HG02884 (cell line): ENCODE results near the gene EEFSEC.

ENCODE experiments used
- ATAC-seq: cut with Tn5 transposase; IDR thresholded peaks from one replicate; pipeline ENCODE4 v1.9.1; 2021; ENCODE audit warnings: mild to moderate bottlenecking, moderate library complexity; ENCODE audit not compliant: unreplicated experiment

Gene EEFSEC

GRCh38 chr3:128313071-128313725 is 159.9 kb downstream of the EEFSEC start:
- ATAC-seq = no peak

GRCh38 chr3:128313935-128314334 is 160.7 kb downstream of the EEFSEC start:
- ATAC-seq = no peak

GRCh38 chr3:128315313-128315712 is 162.0 kb downstream of the EEFSEC start:
- no peak for ATAC-seq

GRCh38 chr3:128316481-128316891 is 163.2 kb downstream of the EEFSEC start:
- ATAC-seq = no peak

GRCh38 chr3:128317101-128317697 is 163.9 kb downstream of the EEFSEC start:
- ATAC-seq = no peak

GRCh38 chr3:128317698-128318231 is 164.5 kb downstream of the EEFSEC start:
- no peak for ATAC-seq

GRCh38 chr3:128318275-128318941 is 165.1 kb downstream of the EEFSEC start:
- no peak for ATAC-seq

GRCh38 chr3:128319107-128319506 is 165.8 kb downstream of the EEFSEC start:
- no peak for ATAC-seq

GRCh38 chr3:128319741-128320141 is 166.5 kb downstream of the EEFSEC start:
- ATAC-seq = no peak

GRCh38 chr3:128320551-128321340 is 167.5 kb downstream of the EEFSEC start:
- no peak for ATAC-seq

- no peak for ATAC-seq
Observed at GRCh38 chr3:128321418-128321817, 168.1 kb downstream of the EEFSEC start.

- ATAC-seq = no peak
Observed at GRCh38 chr3:128322030-128323022, 169.0 kb downstream of the EEFSEC start.

GRCh38 chr3:128323206-128324081 is 170.2 kb downstream of the EEFSEC start:
- ATAC-seq = no peak

- ATAC-seq = no peak
Observed at GRCh38 chr3:128324911-128325592, 171.8 kb downstream of the EEFSEC start.

- no peak for ATAC-seq
Observed at GRCh38 chr3:128326051-128326823, 173.0 kb downstream of the EEFSEC start.

GRCh38 chr3:128327606-128328031 is 174.3 kb downstream of the EEFSEC start:
- no peak for ATAC-seq
